Nephron (organoid): ENCODE data around the gene PSMB8.

Experiments
- H3K27ac Mint-ChIP-seq, 3 experiments: 2 replicates each; pipeline ENCODE4 v1.8.0; 2020; ENCODE audit warnings: mixed read lengths in 3 of 3, mild to moderate bottlenecking in 2 of 3, moderate library complexity in 1 of 3
- H3K27me3 Mint-ChIP-seq: 2 replicates; pipeline ENCODE4 v1.8.0; 2021; ENCODE audit warnings: low read depth, mild to moderate bottlenecking, moderate library complexity, mixed read lengths
- H3K36me3 Mint-ChIP-seq: 2 replicates; pipeline ENCODE4 v1.8.0; 2020; ENCODE audit warnings: low read depth, mixed read lengths
- H3K4me1 Mint-ChIP-seq: 2 replicates; pipeline ENCODE4 v1.8.0; 2020; ENCODE audit warnings: mixed read lengths
- H3K4me3 Mint-ChIP-seq, 3 experiments: 2 replicates each; pipeline ENCODE4 v1.8.0; 2020; ENCODE audit warnings: mild to moderate bottlenecking in 3 of 3, mixed read lengths in 3 of 3, moderate library complexity in 2 of 3
- H3K9me3 Mint-ChIP-seq: 2 replicates; pipeline ENCODE4 v1.8.0; 2020; ENCODE audit warnings: mixed read lengths
- TF ChIP-seq, protein P1 (sequence below), 3 experiments: fragments of 200-600 bp; sonication (generic); IDR thresholded peaks; one replicate each; pipeline ENCODE4 v1.5.0; 2021; ENCODE audit warnings: antibody characterized with exemption in 3 of 3; ENCODE audit not compliant: unreplicated experiment in 3 of 3

PSMB8 gene

DNA sequence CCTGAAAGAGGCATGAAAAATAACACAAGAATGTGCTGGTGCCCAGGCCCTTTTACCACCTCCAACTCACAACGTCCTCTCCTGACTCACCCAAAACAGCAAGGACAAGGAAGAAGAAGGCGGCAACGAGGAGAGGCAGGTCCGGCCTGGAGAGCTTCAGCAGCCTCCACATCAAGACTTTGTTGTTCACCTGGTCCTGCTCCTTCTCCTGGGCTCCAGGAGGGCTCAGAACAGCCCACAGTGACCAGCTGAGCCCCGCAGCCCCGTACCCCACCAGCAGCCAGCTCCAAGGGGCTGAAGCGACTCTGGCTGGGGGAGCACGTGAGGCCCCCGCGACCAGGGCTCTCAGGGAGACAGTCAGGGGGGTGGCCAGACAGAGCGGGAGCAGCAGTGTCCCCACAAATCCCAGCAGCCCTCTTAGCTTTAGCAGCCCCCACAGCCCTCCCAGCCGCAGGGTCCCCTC is 6.2 kb downstream of the PSMB8 start:
- peaks cover 10% of the 10 kb centered on the region for H3K4me1 Mint-ChIP-seq
- H3K4me3 Mint-ChIP-seq: peak overlapping the region; percentile 94 to 95 (median 95)
- H3K27me3 Mint-ChIP-seq: peaks cover 40% of the 10 kb centered on the region
- H3K27ac Mint-ChIP-seq: peak overlapping the region; percentile 75 to 95 (median 94)
- no peaks in the 10 kb centered on the region for H3K36me3 Mint-ChIP-seq
- H3K9me3 Mint-ChIP-seq: no peaks in the 10 kb centered on the region
- TF ChIP-seq, protein P1, sequence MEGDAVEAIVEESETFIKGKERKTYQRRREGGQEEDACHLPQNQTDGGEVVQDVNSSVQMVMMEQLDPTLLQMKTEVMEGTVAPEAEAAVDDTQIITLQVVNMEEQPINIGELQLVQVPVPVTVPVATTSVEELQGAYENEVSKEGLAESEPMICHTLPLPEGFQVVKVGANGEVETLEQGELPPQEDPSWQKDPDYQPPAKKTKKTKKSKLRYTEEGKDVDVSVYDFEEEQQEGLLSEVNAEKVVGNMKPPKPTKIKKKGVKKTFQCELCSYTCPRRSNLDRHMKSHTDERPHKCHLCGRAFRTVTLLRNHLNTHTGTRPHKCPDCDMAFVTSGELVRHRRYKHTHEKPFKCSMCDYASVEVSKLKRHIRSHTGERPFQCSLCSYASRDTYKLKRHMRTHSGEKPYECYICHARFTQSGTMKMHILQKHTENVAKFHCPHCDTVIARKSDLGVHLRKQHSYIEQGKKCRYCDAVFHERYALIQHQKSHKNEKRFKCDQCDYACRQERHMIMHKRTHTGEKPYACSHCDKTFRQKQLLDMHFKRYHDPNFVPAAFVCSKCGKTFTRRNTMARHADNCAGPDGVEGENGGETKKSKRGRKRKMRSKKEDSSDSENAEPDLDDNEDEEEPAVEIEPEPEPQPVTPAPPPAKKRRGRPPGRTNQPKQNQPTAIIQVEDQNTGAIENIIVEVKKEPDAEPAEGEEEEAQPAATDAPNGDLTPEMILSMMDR (IDR thresholded peaks at IDR 0.05; ENCODE audit: unreplicated experiment in 3 of 3): no peak

DNA sequence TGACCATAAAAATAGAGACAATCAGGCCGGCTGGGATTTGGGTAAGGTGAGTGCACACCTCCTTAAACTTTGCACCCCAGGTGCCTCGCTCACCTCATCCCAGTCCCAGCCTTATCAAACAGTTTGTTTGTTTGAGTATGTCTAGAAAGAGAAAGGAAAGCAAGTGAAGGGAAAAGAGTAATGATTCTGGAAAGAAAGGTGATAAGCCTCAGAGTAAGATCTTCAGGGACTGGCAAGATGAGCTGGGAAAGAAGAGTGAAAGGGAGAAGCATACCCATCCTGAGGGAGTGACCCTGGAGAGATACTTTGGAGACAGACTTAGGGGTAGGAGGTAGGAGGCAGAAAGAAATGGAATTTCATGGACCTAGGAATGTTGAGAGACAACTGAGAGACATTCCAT is 7.0 kb downstream of the PSMB8 start:
- peak overlapping the region; percentile 94 to 95 (median 95) for H3K4me3 Mint-ChIP-seq
- no peaks in the 10 kb centered on the region for H3K36me3 Mint-ChIP-seq
- peak overlapping the region in 2 of 3 experiments; percentile 8 to 33 for H3K27ac Mint-ChIP-seq
- TF ChIP-seq, protein P1 (IDR thresholded peaks at IDR 0.05; ENCODE audit: unreplicated experiment in 3 of 3): no peak
- no peaks in the 10 kb centered on the region for H3K9me3 Mint-ChIP-seq
- H3K4me1 Mint-ChIP-seq: peaks cover 10% of the 10 kb centered on the region
- H3K27me3 Mint-ChIP-seq: peaks cover 34% of the 10 kb centered on the region

DNA sequence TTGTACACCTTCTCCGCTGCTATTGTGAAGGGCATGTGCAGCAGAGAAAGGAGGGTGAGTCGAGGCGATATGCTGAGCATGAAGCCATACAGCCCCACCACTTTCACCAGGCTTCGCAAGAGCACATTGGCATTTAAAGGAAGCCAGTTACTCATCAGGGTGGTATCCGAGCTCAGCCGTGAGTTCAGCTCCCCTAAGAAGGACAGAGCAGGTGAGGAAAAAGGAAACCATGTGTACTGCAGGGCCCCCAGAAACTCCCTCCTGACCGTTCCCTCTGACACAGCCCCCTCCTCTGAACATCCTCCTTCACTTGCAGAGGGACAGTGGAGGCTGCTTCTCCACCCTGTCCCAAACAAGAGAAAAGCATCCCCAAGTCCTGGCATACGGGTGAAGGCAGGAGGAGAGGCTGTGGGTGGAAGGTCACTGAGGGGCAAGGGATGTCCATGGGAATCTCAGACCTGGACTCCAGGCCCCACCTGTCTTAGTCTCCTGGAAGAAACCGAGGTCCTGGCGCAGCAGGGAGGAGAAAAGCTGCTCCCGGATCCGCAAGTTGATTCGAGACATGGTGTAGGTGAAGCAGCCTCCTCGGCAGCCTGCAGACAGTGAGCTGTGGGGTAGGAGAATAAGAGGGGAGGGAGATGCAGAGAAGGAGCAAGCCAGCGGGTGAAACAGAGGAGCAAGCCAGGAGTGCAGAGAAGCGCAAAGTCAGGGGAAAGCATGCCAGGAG is 8.5 kb downstream of the PSMB8 start:
- H3K36me3 Mint-ChIP-seq: no peaks in the 10 kb centered on the region
- TF ChIP-seq, protein P1 (IDR thresholded peaks at IDR 0.05; ENCODE audit: unreplicated experiment in 3 of 3): no peak
- H3K4me1 Mint-ChIP-seq: peaks cover 10% of the 10 kb centered on the region
- peaks cover 27% of the 10 kb centered on the region for H3K27me3 Mint-ChIP-seq
- no peak overlapping the region for H3K27ac Mint-ChIP-seq
- H3K4me3 Mint-ChIP-seq: peak overlapping the region; percentile 26 to 48 (median 29)
- H3K9me3 Mint-ChIP-seq: no peaks in the 10 kb centered on the region

DNA sequence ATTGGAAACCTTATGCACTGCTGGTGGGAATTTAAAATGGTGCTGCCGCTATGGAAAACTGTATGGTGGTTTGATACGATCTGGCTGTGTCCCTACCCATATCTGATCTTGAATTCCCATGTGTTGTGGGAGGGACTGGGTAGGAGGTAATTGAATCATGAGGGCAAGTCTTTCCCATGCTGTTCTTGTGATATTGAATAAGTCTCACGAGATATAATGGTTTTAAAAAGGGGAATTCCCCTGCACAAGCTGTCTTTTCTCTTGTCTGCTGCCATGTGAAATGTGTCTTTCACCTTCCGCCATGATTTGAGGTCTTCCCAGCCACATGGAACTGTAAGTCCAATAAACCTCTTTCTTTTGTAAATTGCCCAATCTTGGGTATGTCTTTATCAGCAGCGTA is 10.2 kb downstream of the PSMB8 start:
- Mint-ChIP-seq H3K36me3 (no peaks in the 10 kb centered on the region), H3K27me3 (peaks cover 27% of the 10 kb centered on the region), H3K27ac (no peak overlapping the region), H3K4me3 (no peak overlapping the region), H3K4me1 (peaks cover 10% of the 10 kb centered on the region), H3K9me3 (no peaks in the 10 kb centered on the region)
- TF ChIP-seq, protein P1 (IDR thresholded peaks at IDR 0.05; ENCODE audit: unreplicated experiment in 3 of 3): no peak

DNA sequence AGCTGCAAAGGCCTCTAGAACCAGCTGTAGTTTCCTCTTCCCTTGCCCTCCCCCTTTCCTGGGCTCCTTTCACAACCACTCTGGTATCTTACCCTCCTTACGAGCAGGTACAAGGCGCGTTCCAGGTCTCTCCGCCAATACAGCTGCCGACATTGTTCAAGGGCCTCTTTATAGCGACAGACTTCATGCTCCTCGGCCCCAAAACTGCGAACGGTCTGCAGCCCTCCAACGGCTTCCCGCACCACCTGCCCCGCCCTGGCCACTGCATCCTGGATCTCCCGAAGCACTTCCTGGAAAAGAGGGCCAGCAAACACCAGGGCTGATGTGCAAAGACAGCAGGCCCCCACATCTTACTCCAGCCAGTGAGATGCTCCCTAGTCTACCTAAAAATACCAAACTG is 11.3 kb downstream of the PSMB8 start:
- Mint-ChIP-seq H3K4me1 (peaks cover 10% of the 10 kb centered on the region), H3K9me3 (no peaks in the 10 kb centered on the region), H3K36me3 (no peaks in the 10 kb centered on the region), H3K27ac (no peak overlapping the region), H3K27me3 (peaks cover 27% of the 10 kb centered on the region), H3K4me3 (no peak overlapping the region)
- TF ChIP-seq, protein P1 (IDR thresholded peaks at IDR 0.05; ENCODE audit: unreplicated experiment in 3 of 3): no peak

DNA sequence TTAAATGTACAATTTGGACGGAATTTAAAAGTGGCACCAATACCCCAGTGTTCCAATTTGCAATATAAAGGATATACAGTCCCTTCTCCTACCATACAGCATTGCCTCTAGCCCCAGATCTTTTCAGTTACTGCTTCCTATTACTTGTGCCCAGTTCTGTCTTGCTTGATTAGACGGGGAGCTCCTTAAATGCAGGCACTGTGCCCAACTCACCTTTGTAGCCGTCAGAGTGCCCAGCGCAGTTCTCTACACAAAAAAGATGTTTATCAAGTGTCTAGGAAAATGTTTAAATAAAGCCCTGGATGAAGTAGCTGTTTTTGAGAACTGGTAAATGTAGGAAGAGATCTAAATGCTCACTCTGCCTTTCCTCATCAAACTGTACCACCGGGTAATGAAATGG is 12.9 kb downstream of the PSMB8 start:
- TF ChIP-seq, protein P1 (IDR thresholded peaks at IDR 0.05; ENCODE audit: unreplicated experiment in 3 of 3): no peak
- Mint-ChIP-seq H3K9me3 (no peaks in the 10 kb centered on the region), H3K27ac (no peak overlapping the region), H3K36me3 (no peaks in the 10 kb centered on the region), H3K4me1 (no peaks in the 10 kb centered on the region), H3K4me3 (no peak overlapping the region), H3K27me3 (peaks cover 24% of the 10 kb centered on the region)
